ENCODE results near the gene CRIP1.

CRIP1 gene

DNA sequence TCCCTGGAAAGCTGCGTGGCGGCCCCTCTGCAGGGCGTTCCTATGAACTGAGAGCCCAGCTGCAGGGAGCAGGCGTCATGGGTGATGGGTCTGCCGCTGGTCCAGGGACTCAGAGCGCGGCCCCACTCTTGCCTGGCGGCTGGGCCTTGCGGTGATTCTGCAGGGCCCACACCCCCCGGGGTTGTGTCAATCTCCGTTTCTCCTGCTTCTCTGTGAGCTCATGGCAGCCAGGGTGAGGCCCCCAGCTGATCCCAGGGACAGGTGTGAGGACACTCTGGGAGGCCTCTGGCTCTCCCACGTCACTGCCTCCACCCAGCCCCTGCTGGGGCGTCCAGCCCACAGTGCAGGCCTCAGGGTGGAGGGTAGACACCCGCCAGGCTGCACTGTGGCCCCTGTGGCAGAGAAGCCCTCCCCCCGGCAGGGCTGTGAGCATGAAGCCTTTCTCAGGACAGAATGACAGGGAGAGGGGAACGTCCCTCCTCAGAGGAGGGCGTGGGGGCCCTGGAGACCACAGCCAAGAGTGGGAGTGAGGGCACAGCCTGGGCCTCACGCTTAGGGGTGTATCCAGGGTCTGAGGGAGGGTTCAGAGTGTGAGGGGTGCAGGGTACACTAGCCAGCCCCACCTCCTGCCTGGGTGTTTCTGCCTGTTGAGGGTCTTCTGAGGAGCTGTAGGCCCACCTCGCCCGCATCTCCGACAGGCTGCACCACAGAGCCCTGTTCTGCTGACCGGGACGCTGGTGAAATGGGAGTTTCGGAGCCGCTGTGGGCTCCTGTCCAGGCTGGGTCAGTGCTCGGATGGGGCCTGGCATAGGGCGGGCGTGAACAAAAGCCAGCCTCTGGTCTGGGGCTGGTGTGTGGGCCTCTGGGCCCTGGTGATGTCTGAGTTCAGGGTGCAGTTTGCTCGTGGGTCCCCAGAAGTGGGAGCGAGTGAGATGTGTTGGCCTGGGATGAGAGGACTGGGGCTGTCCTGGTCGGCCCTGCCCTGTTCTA, 38.7 kb upstream of the CRIP1 start:
- Mint-ChIP-seq H3K27me3 (no peaks in the 10 kb centered on the region), H3K4me1 (no peaks in the 10 kb centered on the region), H3K9me3 (no peaks in the 10 kb centered on the region), H3K27ac (no peak overlapping the region), H3K4me3 (no peak overlapping the region), H3K36me3 (peaks cover 2% of the 10 kb centered on the region)

DNA sequence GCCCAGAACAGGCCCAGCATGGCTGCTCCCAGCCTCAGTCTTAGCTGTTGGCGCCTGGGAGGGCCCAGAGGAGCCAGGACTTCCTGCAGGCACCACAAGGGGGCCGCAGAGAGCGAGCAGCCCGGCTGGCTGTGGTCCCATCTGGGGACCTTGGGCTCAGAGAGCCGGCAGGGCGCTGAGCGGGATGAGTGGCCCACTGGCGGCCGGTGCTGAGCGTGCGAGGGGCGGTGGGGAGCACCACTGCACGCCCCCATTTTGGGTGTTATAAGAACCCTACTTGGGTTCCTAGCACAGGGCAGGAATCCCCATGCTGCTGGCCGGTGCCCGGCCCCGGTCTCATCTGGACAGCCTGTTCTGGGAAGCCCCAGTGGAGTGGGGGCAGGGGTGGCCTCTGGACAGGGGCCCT, 38.0 kb upstream of the CRIP1 start:
- no peaks in the 10 kb centered on the region for H3K4me1 Mint-ChIP-seq
- no peak overlapping the region for H3K27ac Mint-ChIP-seq
- no peaks in the 10 kb centered on the region for H3K9me3 Mint-ChIP-seq
- no peaks in the 10 kb centered on the region for H3K27me3 Mint-ChIP-seq
- peaks cover 2% of the 10 kb centered on the region for H3K36me3 Mint-ChIP-seq
- no peak overlapping the region for H3K4me3 Mint-ChIP-seq

DNA sequence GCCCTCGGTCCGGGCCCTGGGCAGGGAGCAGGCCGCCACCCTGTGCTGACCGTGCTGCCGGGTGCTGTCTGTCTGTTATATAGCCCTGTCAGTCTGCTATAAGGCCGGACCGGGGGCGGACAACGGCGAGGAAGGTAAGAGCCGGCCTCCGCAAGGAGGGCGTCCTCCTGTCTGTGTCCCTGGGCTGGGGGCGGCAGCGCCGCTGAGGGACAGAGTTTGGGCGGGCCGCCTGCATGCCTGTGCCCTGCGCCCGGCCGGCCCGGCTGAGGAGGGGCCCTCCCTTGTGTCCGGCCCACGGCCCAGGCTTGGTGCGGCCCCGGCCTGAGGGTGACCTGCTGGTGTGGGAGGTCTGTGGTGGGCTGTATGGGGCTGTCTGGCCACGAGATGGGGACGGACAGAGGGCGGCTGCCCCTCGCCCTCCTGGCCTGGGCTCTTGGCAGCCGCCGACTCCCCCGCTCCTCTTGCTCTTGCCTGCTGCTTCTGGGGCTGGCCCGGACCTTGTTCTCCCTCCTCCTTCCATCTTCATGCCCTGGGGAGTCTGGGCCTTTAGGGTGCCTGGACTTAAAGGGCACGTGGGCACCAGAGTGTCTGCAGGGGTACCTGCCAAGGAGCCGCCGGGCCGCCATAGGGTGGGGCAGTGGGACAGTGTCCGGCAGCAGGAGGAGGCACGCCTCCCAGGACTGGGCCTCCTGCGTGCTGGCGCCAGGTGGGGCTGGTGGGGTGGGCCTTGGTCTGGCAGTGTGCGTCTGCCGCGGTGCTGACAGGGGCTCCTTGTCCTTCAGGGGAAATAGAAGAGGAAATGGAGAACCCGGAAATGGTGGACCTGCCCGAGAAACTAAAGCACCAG, 37.2 kb upstream of the CRIP1 start:
- Mint-ChIP-seq H3K9me3 (no peaks in the 10 kb centered on the region), H3K4me1 (no peaks in the 10 kb centered on the region), H3K27ac (no peak overlapping the region), H3K36me3 (peaks cover 2% of the 10 kb centered on the region), H3K27me3 (no peaks in the 10 kb centered on the region), H3K4me3 (no peak overlapping the region)

DNA sequence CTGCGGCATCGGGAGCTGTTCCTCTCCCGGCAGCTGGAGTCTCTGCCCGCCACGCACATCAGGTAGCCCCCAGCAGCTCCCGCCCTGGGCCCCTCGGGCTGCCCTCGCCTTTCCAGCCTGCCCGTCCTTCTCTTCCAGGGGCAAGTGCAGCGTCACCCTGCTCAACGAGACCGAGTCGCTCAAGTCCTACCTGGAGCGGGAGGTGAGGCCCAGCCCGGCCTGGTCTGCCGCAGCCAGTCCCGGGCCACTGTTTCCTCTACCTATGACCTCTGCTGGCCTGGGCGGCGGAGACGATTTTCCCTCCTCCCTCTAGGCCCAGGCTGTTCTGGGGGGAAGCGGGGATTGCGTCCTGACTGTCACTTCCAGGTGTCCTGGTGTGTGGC, 36.6 kb upstream of the CRIP1 start:
- Mint-ChIP-seq H3K27me3 (no peaks in the 10 kb centered on the region), H3K4me1 (no peaks in the 10 kb centered on the region), H3K4me3 (no peak overlapping the region), H3K36me3 (peaks cover 2% of the 10 kb centered on the region), H3K9me3 (no peaks in the 10 kb centered on the region), H3K27ac (no peak overlapping the region)

DNA sequence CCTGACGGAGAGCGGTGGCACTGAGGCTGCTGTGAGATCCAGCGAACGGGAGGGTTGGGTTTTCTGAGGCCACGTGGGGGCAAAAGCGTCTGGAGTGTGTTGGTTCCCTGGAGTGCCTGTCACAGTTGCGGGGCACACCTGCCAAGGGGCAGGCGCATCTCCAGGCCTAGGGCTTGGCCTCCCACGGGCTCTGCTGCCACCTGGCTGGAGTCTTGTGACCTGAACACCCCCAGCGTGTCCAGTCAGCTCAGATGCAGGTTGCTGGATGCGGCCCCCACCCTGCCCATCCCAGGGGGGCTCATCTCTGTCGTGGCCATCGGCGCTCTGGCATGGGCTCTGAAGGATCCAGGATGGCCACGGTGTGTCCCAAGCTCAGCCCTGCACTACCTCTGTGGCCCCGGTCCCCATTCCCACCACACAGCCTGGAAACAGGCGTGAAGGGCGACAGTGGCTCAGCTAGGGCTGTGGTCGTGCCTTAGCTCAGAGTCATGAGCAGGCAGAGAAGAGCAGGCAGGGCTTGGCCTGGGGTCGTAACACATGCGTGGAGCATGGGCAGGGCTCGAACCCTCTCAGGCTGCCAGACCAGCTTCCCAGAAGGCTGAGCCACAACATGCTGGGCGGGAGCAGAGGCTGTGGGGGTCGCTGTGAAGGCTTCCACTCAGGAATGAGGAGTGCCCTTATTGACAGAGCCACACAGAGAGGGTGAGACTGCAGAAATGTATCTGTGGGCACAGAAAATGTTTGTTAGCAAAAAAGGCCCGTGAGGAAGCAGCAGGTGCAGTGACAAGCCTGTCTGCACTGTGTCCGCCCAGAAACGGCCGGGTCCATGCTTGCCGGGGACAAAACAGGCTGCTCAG, 35.6 kb upstream of the CRIP1 start:
- H3K27me3 Mint-ChIP-seq = no peaks in the 10 kb centered on the region
- H3K4me3 Mint-ChIP-seq = no peak overlapping the region
- H3K27ac Mint-ChIP-seq = no peak overlapping the region
- no peaks in the 10 kb centered on the region for H3K9me3 Mint-ChIP-seq
- peaks cover 5% of the 10 kb centered on the region for H3K36me3 Mint-ChIP-seq
- no peaks in the 10 kb centered on the region for H3K4me1 Mint-ChIP-seq

DNA sequence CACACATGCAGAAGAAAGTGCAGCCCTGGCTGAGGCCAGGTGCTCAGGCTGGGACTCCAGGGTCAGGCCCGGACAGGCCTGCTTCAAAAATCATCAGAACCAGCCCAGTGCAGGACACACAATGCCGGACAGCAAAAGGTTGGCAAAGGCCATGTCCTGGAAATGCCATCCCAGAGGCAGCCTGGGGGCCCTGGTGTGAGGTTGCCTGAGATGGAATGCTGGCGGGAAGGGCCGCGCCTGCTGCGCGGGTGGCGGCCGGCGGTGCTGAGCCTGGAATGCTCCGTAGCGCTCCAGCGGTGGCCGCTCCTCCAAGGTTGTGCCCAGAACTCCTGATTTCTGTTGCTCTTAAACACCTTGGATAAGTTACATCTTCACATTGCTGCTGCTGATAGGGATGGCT, 33.7 kb upstream of the CRIP1 start:
- no peaks in the 10 kb centered on the region for H3K27me3 Mint-ChIP-seq
- H3K4me3 Mint-ChIP-seq = no peak overlapping the region
- H3K36me3 Mint-ChIP-seq = peaks cover 5% of the 10 kb centered on the region
- no peaks in the 10 kb centered on the region for H3K4me1 Mint-ChIP-seq
- no peak overlapping the region for H3K27ac Mint-ChIP-seq
- no peaks in the 10 kb centered on the region for H3K9me3 Mint-ChIP-seq

DNA sequence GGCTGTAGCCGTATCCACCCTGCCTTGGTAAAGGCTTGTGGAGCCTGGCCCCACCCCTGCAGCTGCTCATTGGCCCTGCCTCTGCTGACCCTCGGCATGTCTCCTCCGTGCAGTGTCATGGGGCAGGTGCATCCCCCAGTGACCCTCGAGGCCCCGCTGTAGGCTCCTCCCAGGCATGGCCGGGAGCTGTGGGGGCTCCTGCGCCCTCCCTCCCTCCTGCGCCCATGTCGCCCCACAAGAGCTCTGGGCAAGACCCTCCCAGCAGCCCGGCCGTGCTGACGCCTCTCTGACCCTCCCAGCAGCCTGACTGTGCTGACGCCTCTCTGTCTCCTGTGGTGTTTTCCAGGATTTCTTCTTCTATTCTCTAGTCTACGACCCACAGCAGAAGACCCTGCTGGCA, 32.8 kb upstream of the CRIP1 start:
- no peaks in the 10 kb centered on the region for H3K27me3 Mint-ChIP-seq
- no peaks in the 10 kb centered on the region for H3K9me3 Mint-ChIP-seq
- no peak overlapping the region for H3K4me3 Mint-ChIP-seq
- H3K4me1 Mint-ChIP-seq = no peaks in the 10 kb centered on the region
- H3K27ac Mint-ChIP-seq = no peak overlapping the region
- peaks cover 5% of the 10 kb centered on the region for H3K36me3 Mint-ChIP-seq

DNA sequence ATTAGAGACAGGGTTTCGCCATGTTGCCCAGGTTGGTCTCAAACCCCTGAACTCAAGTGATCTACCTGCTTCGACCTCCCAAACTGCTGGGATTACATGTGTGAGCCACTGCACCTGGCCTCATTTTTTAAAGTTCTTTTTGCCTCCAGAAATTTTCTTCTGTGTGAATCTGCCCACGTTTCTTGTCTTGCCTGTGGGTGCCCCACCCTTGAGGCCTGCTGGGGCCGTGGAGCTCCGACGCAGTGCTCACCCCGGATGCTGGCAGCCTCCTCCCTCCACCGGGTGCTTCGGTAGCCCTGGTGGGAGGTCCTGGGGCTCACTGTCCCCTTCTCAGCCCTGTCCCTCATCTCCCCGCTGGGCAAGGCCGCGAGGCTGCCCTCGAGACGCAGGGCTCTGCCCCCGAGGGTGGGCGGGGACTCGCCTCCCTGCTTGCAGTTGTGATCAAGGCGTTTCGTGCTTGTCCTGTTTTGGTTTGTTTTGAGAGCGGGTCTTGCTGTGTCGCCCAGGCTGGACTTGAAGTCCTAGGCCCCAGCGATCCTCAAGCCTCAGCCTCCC, 31.5 kb upstream of the CRIP1 start:
- Mint-ChIP-seq H3K9me3 (no peaks in the 10 kb centered on the region), H3K36me3 (peaks cover 5% of the 10 kb centered on the region), H3K27me3 (no peaks in the 10 kb centered on the region), H3K4me3 (no peak overlapping the region), H3K27ac (no peak overlapping the region), H3K4me1 (no peaks in the 10 kb centered on the region)

DNA sequence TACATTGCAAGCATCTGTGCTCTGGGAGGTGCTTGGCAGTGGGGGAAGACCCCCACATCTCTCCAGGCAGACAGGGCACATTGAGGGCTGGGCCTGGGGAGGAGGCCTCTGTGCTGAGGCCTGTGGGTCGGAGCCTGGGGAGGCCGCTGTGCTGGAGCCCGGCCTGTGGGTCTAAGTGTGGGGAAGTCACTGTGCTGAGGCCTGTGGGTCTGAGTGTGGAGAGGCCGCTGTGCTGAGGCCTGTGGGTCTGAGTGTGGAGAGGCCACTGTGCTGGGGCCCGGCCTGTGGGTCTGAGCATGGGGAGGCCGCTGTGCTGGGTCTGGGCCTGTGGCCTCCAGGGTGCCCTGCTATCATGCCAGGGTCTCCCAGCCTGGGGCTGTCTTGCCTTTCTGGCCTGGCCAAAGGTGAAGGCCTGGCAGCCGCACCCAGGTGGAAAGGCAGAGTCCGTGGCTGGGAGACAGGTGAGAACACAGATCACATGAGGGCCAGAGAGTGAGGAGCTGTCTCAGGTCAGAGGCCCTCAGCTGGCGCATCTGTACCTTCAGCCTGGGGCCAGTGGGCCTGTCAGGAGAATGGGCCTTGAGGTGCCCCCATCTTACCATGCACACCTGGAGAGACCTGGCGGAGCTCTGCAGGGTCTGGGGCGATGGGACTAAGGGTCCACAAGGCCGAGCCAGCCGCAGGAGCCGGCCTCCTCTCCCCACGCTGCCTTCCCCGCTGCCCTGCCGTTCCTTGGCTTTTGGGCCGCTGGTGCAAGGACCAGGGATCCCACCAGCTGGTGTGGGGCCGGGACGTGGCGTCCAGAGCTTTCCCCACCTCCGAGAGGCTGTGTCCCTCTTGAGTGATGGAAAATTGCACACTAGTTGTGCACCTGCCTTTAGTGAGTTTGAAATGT, 30.7 kb upstream of the CRIP1 start:
- H3K27me3 Mint-ChIP-seq = no peaks in the 10 kb centered on the region
- peaks cover 5% of the 10 kb centered on the region for H3K36me3 Mint-ChIP-seq
- H3K9me3 Mint-ChIP-seq = no peaks in the 10 kb centered on the region
- no peak overlapping the region for H3K27ac Mint-ChIP-seq
- H3K4me1 Mint-ChIP-seq = no peaks in the 10 kb centered on the region
- no peak overlapping the region for H3K4me3 Mint-ChIP-seq

DNA sequence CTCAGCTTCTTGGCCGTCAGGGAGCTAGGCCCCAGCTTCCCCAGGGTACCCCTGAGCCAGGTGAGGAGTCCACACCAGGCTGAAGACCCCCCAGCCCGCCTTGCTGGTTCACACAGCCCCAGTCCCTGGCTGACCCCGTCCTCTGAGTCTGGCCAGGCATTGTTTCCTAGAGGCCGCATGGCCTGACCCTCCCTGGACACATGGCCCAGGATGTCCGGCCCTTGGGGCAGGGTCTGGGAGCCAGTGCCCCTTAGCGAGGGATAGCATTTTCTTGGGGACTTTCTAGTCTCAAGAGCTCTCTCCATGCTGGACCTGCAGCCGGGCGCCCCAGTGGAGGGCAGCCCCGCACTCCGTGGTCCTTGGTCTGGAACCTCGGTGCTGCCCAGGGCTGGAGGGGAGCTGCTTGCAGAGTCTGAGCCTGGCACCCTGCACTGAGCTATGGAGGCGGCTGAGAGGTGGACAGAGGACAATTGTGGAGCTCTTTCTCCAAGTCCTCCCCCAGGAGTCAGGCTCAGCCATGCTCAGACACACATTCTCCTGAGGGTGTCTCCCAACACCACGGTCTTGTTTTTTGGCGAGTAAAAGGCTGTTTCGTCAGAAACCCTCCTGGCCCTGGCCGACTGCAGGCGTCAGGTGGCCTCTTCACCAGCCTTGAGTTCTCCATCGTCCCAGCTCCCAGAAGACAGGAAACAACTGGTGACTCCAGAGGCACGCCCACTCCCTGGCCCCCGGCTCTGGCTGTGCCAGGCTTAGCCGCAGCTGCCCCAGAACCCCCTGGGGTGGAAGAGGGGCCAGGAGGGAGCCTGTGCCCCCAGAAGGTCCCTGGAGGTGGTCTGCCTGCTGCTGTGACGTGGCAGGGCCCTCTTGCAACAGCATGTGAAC, 29.7 kb upstream of the CRIP1 start:
- Mint-ChIP-seq H3K9me3 (no peaks in the 10 kb centered on the region), H3K4me1 (no peaks in the 10 kb centered on the region), H3K27ac (no peak overlapping the region), H3K27me3 (no peaks in the 10 kb centered on the region), H3K4me3 (no peak overlapping the region), H3K36me3 (peaks cover 5% of the 10 kb centered on the region)

DNA sequence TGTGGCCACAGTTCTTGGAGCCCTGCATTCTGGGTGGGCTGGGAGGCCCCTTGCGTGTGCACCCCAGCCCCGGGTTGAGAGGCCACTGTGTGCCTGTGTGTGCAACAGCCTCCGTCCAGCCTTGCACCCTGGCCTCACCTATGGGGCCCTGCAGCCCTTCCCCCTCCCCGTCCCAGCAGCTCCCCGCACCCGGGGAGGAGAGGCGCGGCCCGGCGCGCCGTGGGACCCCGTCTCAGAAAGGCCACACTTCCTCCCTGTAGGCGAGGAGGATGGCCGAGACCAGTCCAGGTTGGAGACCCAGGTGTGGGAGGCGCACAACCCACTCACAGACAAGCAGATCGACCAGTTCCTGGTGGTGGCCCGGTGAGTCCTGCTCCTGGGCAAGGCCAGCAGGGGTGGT, 28.7 kb upstream of the CRIP1 start:
- Mint-ChIP-seq H3K4me3 (no peak overlapping the region), H3K4me1 (no peaks in the 10 kb centered on the region), H3K27ac (no peak overlapping the region), H3K27me3 (no peaks in the 10 kb centered on the region), H3K36me3 (peaks cover 3% of the 10 kb centered on the region), H3K9me3 (no peaks in the 10 kb centered on the region)

DNA sequence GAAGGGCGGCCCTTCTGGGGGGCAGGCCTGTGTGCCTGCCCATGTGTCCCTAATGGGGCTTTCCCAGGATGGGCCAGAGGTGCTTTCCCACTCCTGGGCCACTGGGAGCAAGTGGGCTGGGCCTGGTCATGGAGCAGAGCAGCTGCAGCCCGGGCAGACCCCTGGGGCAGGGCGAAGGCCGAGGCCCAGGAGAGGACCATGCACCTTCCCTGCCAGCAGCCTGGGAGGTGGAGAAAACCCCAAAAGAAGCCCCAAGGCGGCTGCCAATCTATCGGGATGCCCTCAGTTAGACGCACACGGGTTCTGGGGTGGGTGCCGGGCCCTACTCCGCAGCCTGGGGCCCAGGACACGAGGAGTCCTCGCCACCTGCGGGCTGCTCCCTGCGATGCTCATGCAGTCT, 28.1 kb upstream of the CRIP1 start:
- no peak overlapping the region for H3K27ac Mint-ChIP-seq
- peaks cover 5% of the 10 kb centered on the region for H3K36me3 Mint-ChIP-seq
- H3K4me1 Mint-ChIP-seq = no peaks in the 10 kb centered on the region
- no peaks in the 10 kb centered on the region for H3K9me3 Mint-ChIP-seq
- H3K4me3 Mint-ChIP-seq = no peak overlapping the region
- no peaks in the 10 kb centered on the region for H3K27me3 Mint-ChIP-seq

DNA sequence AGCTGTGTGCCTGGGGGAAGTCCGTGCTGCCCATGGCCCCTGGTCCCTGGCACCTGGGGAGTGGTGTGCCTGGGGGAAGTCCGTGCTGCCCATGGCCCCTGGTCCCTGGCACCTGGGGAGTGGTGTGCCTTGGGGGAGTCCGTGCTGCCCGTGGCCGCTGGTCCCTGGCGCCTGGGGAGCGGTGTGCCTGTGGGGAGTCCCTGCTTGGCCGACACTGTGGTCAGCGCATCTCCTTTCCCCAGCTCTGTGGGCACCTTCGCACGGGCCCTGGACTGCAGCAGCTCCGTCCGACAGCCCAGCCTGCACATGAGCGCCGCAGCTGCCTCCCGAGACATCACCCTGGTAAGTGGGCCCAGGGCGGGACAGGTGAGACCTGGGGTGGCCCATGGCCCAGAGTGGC, 26.6 kb upstream of the CRIP1 start:
- Mint-ChIP-seq H3K9me3 (no peaks in the 10 kb centered on the region), H3K4me3 (no peak overlapping the region), H3K27ac (no peak overlapping the region), H3K36me3 (peaks cover 5% of the 10 kb centered on the region), H3K4me1 (no peaks in the 10 kb centered on the region), H3K27me3 (no peaks in the 10 kb centered on the region)

DNA sequence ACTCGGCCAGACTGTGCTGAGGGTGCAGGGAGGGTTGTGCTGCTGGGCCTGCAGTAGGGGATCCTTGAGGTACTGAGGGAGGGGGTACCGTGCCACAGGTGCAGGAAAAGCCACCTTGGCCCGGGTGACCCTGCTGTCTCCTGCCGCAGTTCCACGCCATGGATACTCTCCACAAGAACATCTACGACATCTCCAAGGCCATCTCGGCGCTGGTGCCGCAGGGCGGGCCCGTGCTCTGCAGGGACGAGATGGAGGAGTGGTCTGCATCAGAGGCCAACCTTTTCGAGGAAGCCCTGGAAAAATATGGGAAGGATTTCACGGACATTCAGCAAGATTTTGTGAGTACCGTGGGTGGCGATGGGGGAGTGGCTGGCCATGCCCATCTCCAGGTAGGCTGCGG, 26.1 kb upstream of the CRIP1 start:
- Mint-ChIP-seq H3K27me3 (no peaks in the 10 kb centered on the region), H3K4me1 (no peaks in the 10 kb centered on the region), H3K27ac (no peak overlapping the region), H3K4me3 (no peak overlapping the region), H3K9me3 (no peaks in the 10 kb centered on the region), H3K36me3 (peaks cover 2% of the 10 kb centered on the region)

All from activated naive CD4-positive, alpha-beta T cell treated with anti-CD3 and anti-CD28 coated beads, Interleukin-2, amount 50 U/mL, for 24 hours (primary cell).